H1 (cell line): Measurements from ENCODE around the gene DACT3. TPM values are rescaled to one million over a fixed set of nuclear protein-coding genes. Genes with fewer than 3 reads are reported as not detected.

Experiments
- CTCF ChIA-PET: fragments of 300-600 bp; sonication (Branson Sonifier 250); formaldehyde crosslinking; loops from one replicate; lab custom pipeline; 2021; ENCODE audit not compliant: partially characterized antibody; lab: Charles Lee
- POLR2A ChIA-PET: fragments of 300-600 bp; sonication (Branson Sonifier 250); formaldehyde crosslinking; loops from one replicate; lab custom pipeline; 2021; ENCODE audit warnings: inconsistent platforms; ENCODE audit not compliant: partially characterized antibody; lab: Charles Lee
- DNase-seq, 2 experiments: peaks; one replicate each; pipeline versions ENCODE4 v3.0.0 to v3.0.0-alpha.2; 2010 to 2022; ENCODE audit warnings: low spot score in 2 of 2, low read depth in 1 of 2, mixed read lengths in 1 of 2
- FAIRE-seq: peaks from 2 replicates; lab custom pipeline; 2011; peaks lifted over from hg19 to GRCh38; lab: Jason Lieb, UNC
- H2AFZ ChIP-seq: 2 replicates; pipeline ENCODE4 v1.8.1; 2012; ENCODE audit warnings: low read length, inconsistent platforms
- H2AK5ac ChIP-seq: 2 replicates; pipeline ENCODE4 v1.6.1; 2013; ENCODE audit warnings: low read depth, low read length
- H2BK120ac ChIP-seq: replicated peaks from 2 replicates; pipeline ENCODE3; 2013; ENCODE audit warnings: low read depth, low read length, inconsistent platforms
- H2BK12ac ChIP-seq: 2 replicates; pipeline ENCODE4 v1.6.1; 2013; ENCODE audit warnings: low read depth, low read length
- H2BK15ac ChIP-seq: 2 replicates; pipeline ENCODE4 v1.6.1; 2013; ENCODE audit warnings: low read length
- H2BK20ac ChIP-seq: 2 replicates; pipeline ENCODE4 v1.6.1; 2013; ENCODE audit warnings: low read length
- H2BK5ac ChIP-seq: 2 replicates; pipeline ENCODE4 v1.6.1; 2013; ENCODE audit warnings: low read depth, low read length
- H3K14ac ChIP-seq: 2 replicates; pipeline ENCODE4 v1.6.1; 2013; ENCODE audit warnings: inconsistent platforms; ENCODE audit not compliant: insufficient read length
- H3K18ac ChIP-seq: 2 replicates; pipeline ENCODE4 v1.6.1; 2013; ENCODE audit warnings: low read length; ENCODE audit errors: extremely low read depth
- H3K23ac ChIP-seq: 2 replicates; pipeline ENCODE4 v1.6.1; 2013; ENCODE audit warnings: inconsistent platforms; ENCODE audit not compliant: insufficient read length
- H3K23me2 ChIP-seq: 2 replicates; pipeline ENCODE4 v1.6.1; 2013; ENCODE audit warnings: low read depth, low read length
- H3K27ac ChIP-seq: 2 replicates; pipeline ENCODE4 v1.6.1; 2011; ENCODE audit warnings: low read depth, low read length, inconsistent platforms
- H3K27me3 ChIP-seq, 4 experiments: replicated peaks in 1 of 4; 1 replicate in 1 of 4; 2 replicates in 3 of 4; pipeline versions ENCODE4 v1.6.1 to v1.8.1; 2011 to 2013; ENCODE audit warnings: low read length in 3 of 4, mild to moderate bottlenecking in 3 of 4, inconsistent platforms in 2 of 4, mixed read lengths in 2 of 4, moderate library complexity in 1 of 4; ENCODE audit not compliant: control insufficient read depth in 3 of 4, insufficient read depth in 3 of 4; ENCODE audit errors: extremely low read depth in 1 of 4
- H3K36me3 ChIP-seq, 4 experiments: 2 replicates each; pipeline versions ENCODE4 v1.6.1 to v1.8.1; 2011 to 2013; ENCODE audit warnings: mild to moderate bottlenecking in 4 of 4, low read length in 3 of 4, moderate library complexity in 2 of 4, control low read depth in 1 of 4, inconsistent platforms in 1 of 4; ENCODE audit not compliant: insufficient read depth in 4 of 4, control insufficient read depth in 2 of 4
- H3K4ac ChIP-seq: replicated peaks from 2 replicates; pipeline ENCODE3; 2013; ENCODE audit warnings: low read length, low read depth, mixed read lengths, inconsistent platforms; ENCODE audit not compliant: insufficient read length
- H3K4me1 ChIP-seq, 4 experiments: replicated peaks in 1 of 4; 1 replicate in 1 of 4; 2 replicates in 3 of 4; pipeline versions ENCODE4 v1.6.1 to v1.8.1; 2011 to 2013; ENCODE audit warnings: low read length in 3 of 4, inconsistent platforms in 2 of 4, mixed read lengths in 1 of 4; ENCODE audit not compliant: insufficient read depth in 4 of 4, control insufficient read depth in 3 of 4
- H3K4me2 ChIP-seq, 2 experiments: 2 replicates each; pipeline versions ENCODE4 v1.6.1 to v1.8.1; 2011 to 2013; ENCODE audit warnings: low read depth in 2 of 2, low read length in 2 of 2, control low read depth in 1 of 2, inconsistent platforms in 1 of 2, mild to moderate bottlenecking in 1 of 2; ENCODE audit not compliant: insufficient read depth in 1 of 2
- H3K4me3 ChIP-seq, 4 experiments: fragments of 200-600, 300-600 bp in 1 of 4; sonication (generic), shearing (Covaris generic), sonication (Bioruptor Twin) in 1 of 4; 2 replicates each; pipeline versions ENCODE4 v1.5.1 to v1.8.1; 2011 to 2016; ENCODE audit warnings: low read length in 4 of 4, low read depth in 3 of 4, control low read depth in 2 of 4, inconsistent platforms in 2 of 4, mild to moderate bottlenecking in 2 of 4, mixed read lengths in 1 of 4, moderate library complexity in 1 of 4; ENCODE audit not compliant: insufficient read depth in 2 of 4; ENCODE audit errors: extremely low read depth in 1 of 4
- H3K56ac ChIP-seq: replicated peaks from 2 replicates; pipeline ENCODE3; 2013; ENCODE audit warnings: low read depth, mild to moderate bottlenecking, mixed read lengths, low read length, inconsistent platforms; ENCODE audit not compliant: insufficient read length
- H3K79me1 ChIP-seq: 2 replicates; pipeline ENCODE4 v1.6.1; 2013; ENCODE audit warnings: low read depth, low read length, control low read depth
- H3K79me2 ChIP-seq, 2 experiments: 2 replicates each; pipeline versions ENCODE4 v1.6.1 to v1.8.1; 2012 to 2013; ENCODE audit warnings: low read length in 2 of 2, mild to moderate bottlenecking in 2 of 2, inconsistent platforms in 1 of 2; ENCODE audit not compliant: insufficient read depth in 2 of 2, control insufficient read depth in 1 of 2
- H3K9ac ChIP-seq, 4 experiments: replicated peaks in 1 of 4; 1 replicate in 1 of 4; 2 replicates in 3 of 4; pipeline versions ENCODE4 v1.6.1 to v1.8.1; 2011 to 2013; ENCODE audit warnings: low read depth in 3 of 4, low read length in 3 of 4, control low read depth in 2 of 4, mild to moderate bottlenecking in 2 of 4, moderate library complexity in 2 of 4, inconsistent platforms in 1 of 4; ENCODE audit errors: extremely low read depth in 1 of 4
- H3K9me3 ChIP-seq, 2 experiments: 2 replicates each; pipeline versions ENCODE4 v1.6.1 to v1.8.1; 2012 to 2013; ENCODE audit warnings: mild to moderate bottlenecking in 2 of 2, moderate library complexity in 2 of 2, control low read depth in 1 of 2, inconsistent platforms in 1 of 2, low read depth in 1 of 2, low read length in 1 of 2, mixed read lengths in 1 of 2; ENCODE audit not compliant: insufficient read depth in 2 of 2
- H4K20me1 ChIP-seq, 2 experiments: replicated peaks in 1 of 2; 2 replicates each; pipeline versions ENCODE3 to v1.8.1; 2011 to 2013; ENCODE audit warnings: inconsistent platforms in 2 of 2, low read length in 2 of 2, mild to moderate bottlenecking in 1 of 2; ENCODE audit not compliant: insufficient read depth in 2 of 2, control insufficient read depth in 1 of 2
- H4K5ac ChIP-seq: 2 replicates; pipeline ENCODE4 v1.6.1; 2013; ENCODE audit warnings: low read length, low read depth, mixed read lengths, inconsistent platforms; ENCODE audit not compliant: insufficient read length
- H4K8ac ChIP-seq: 2 replicates; pipeline ENCODE4 v1.8.0; 2013; ENCODE audit warnings: mild to moderate bottlenecking, moderate library complexity, low read length, inconsistent platforms; ENCODE audit not compliant: insufficient read depth; ENCODE audit errors: extremely low read depth
- H4K91ac ChIP-seq: replicated peaks from 2 replicates; pipeline ENCODE3; 2013; ENCODE audit warnings: low read length, mixed read lengths, inconsistent platforms; ENCODE audit not compliant: insufficient read length
- CHD2 ChIP-seq: IDR thresholded peaks from 2 replicates; pipeline ENCODE4 v1.6.1; 2012; ENCODE audit warnings: low read length, improper control_type of control experiment
- CTCF ChIP-seq, 3 experiments: IDR thresholded peaks; 1 replicate in 2 of 3; 2 replicates in 1 of 3; pipeline versions ENCODE4 v1.5.1 to v1.6.1; 2011; ENCODE audit warnings: low read length in 3 of 3, mild to moderate bottlenecking in 3 of 3, inconsistent platforms in 2 of 3, low read depth in 1 of 3, moderate library complexity in 1 of 3; ENCODE audit not compliant: insufficient read depth in 1 of 3; ENCODE audit errors: control extremely low read depth in 1 of 3
- E2F6 ChIP-seq: IDR thresholded peaks from 2 replicates; pipeline ENCODE4 v1.6.1; 2012; ENCODE audit warnings: inconsistent platforms
- HDAC6 ChIP-seq: IDR thresholded peaks from one replicate; pipeline ENCODE4 v1.7.1; 2012; ENCODE audit warnings: low read depth, mild to moderate bottlenecking, inconsistent platforms, low read length, moderate library complexity
- KDM4A ChIP-seq: IDR thresholded peaks from one replicate; pipeline ENCODE4 v1.7.1; 2012; ENCODE audit warnings: low read depth, mild to moderate bottlenecking, moderate library complexity, low read length, inconsistent platforms; ENCODE audit not compliant: severe bottlenecking
- NANOG ChIP-seq: IDR thresholded peaks from 2 replicates; pipeline ENCODE4 v1.6.1; 2011; ENCODE audit warnings: low read length, low read depth, mild to moderate bottlenecking, inconsistent platforms; ENCODE audit not compliant: insufficient read depth, poor library complexity, severe bottlenecking
- POLR2AphosphoS5 ChIP-seq: IDR thresholded peaks from 2 replicates; pipeline ENCODE4 v1.6.1; 2011; ENCODE audit warnings: low read depth, low read length
- RAD21 ChIP-seq, 2 experiments: IDR thresholded peaks in 1 of 2; conservative IDR thresholded peaks in 1 of 2; 2 replicates each; pipeline ENCODE4 v1.6.1; 2011; ENCODE audit warnings: low read depth in 2 of 2, low read length in 2 of 2, improper control_type of control experiment in 1 of 2, inconsistent platforms in 1 of 2, mild to moderate bottlenecking in 1 of 2, moderate library complexity in 1 of 2
- RXRA ChIP-seq: IDR thresholded peaks from 2 replicates; pipeline ENCODE4 v1.6.1; 2011; ENCODE audit warnings: low read depth, mild to moderate bottlenecking, low read length, moderate library complexity; ENCODE audit not compliant: insufficient read depth
- WGBS, 2 experiments: shearing (Covaris generic) in 1 of 2; methylation state at CpG; one replicate each; pipeline versions ENCODE4 v1.1.6 to v1.1.7; 2013 to 2015; ENCODE audit warnings: low lambda C conversion rate in 2 of 2, mixed read lengths in 2 of 2, inconsistent platforms in 1 of 2, low coverage in 1 of 2, missing lambda C conversion rate in 1 of 2; ENCODE audit not compliant: insufficient replicate concordance in 2 of 2, insufficient coverage in 1 of 2, insufficient read length in 1 of 2; ENCODE audit errors: extremely low coverage in 1 of 2, missing lambda C conversion rate in 1 of 2; 5-methylcytosine and 5-hydroxymethylcytosine counted together
- polyA plus RNA-seq, 7 experiments: library from polyadenylated mRNA; depleted of rRNA in 3 of 7; stranded (reverse) in 5 of 7; unstranded in 2 of 7; fragments of >200 nt in 5 of 7; fragments of 200-250 nt in 2 of 7; gene quantifications; 1 replicate in 5 of 7; 2 replicates in 1 of 7; 4 replicates in 1 of 7; pipeline versions ENCODE4 v1.2.1 to v1.2.3, GENCODE V29; 2011 to 2013; ENCODE audit warnings: missing spikeins in 2 of 7, mixed read lengths in 2 of 7
- total RNA-seq: library from RNA; stranded (reverse); fragmentation: NEBNext Ultra II Directional; extraction: Animal tissue kit (Norgen Biotek cat#: 25700); gene quantifications from 2 replicates; pipeline ENCODE4 v1.2.1, GENCODE V29; 2021

Gene DACT3
- total and polyA plus RNA-seq, 2 of the 8 experiments (the other 6 are each of a cell fraction or from before 2014, with no cell fraction given) = 1.8 to 2.0 TPM

- Histone ChIP-seq H2BK5ac (no peak overlapping the region; the same call in 1 of the 2 replicates), H2AFZ (no peak overlapping the region), H2BK120ac (no peak overlapping the region), H4K8ac (no peak overlapping the region), H3K4ac (no peak overlapping the region), H3K27ac (no peak overlapping the region), H4K91ac (no peak overlapping the region), H3K9ac (no peak overlapping the region; a peak in 2 of 7 replicates), H3K18ac (no peak overlapping the region), H3K79me1 (peaks cover 16% of the 10 kb centered on the region), H3K56ac (no peak overlapping the region), H2BK15ac (no peak overlapping the region), H3K36me3 (peaks cover 16 to 44% (median 40%) of the 10 kb centered on the region in 4 experiments; a peak in 7 of 8 replicates), H4K20me1 (peaks cover 20 to 39% of the 10 kb centered on the region in 2 experiments), H3K27me3 (no peaks in the 10 kb centered on the region), H2BK20ac (no peak overlapping the region), H3K14ac (no peak overlapping the region), H2BK12ac (no peak overlapping the region), H3K4me3 (no peak overlapping the region), H2AK5ac (no peak overlapping the region), H4K5ac (no peak overlapping the region), H3K23ac (no peak overlapping the region), H3K9me3 (no peaks in the 10 kb centered on the region), H3K4me1 (peaks cover 0 to 19% (median 9%) of the 10 kb centered on the region in 4 experiments; a peak in 5 of 7 replicates), H3K23me2 (peaks cover 11% of the 10 kb centered on the region), H3K4me2 (no peak overlapping the region), H3K79me2 (peaks cover 15 to 36% of the 10 kb centered on the region in 2 experiments)
- no peak for FAIRE-seq
- 88% methylated on average over 15 of the region's 16 CpGs; no CpG with 5 or more reads in 1 of the 2 experiments for WGBS, 2 experiments
- POLR2A ChIA-PET = interaction anchor here (1.0 kb wide), 1 partner anchor 26 kb away, joined by 4 read pairs; no protein-coding TSS in a partner anchor
- no peak for DNase-seq
- CTCF ChIA-PET = interaction anchor here (0.5 to 3.4 kb wide), 12 partner anchors 9 to 126 kb away, joined by 3 to 21 read pairs (median 5); partner anchors contain the start of gene DACT3
- TF ChIP-seq RXRA (no peak), POLR2AphosphoS5 (no peak), HDAC6 (no peak), CHD2 (no peak), KDM4A (no peak), CTCF (IDR thresholded peaks at IDR 0.05; ENCODE audit: control extremely low read depth in 1 of 3, insufficient read depth in 1 of 3, low read depth in 1 of 3, low read length in 3 of 3) (no peak), RAD21 (IDR thresholded peaks at IDR 0.05 in 1 of 2, conservative IDR thresholded peaks at IDR 0.05 in 1 of 2; ENCODE audit: low read depth in 2 of 2, low read length in 2 of 2) (no peak), E2F6 (no peak), NANOG (no peak)
Observed at GRCh38 chr19:46605356-46605821, 55.6 kb downstream of the DACT3 start.
